Loucy (cell line): Measurements from ENCODE around the gene LMF2.
A peak's percentile ranks its signal among the peaks of the same experiment; 100 is the strongest.

Source experiments
- H2AFZ ChIP-seq: fragments of 200-600 bp; sonication (generic); 2 replicates; pipeline ENCODE4 v1.6.0; 2016; ENCODE audit warnings: antibody characterized with exemption, mild to moderate bottlenecking, low read length, moderate library complexity
- H3F3A ChIP-seq: fragments of 200-600 bp; 2 replicates; pipeline ENCODE4 v1.6.0; 2016; ENCODE audit warnings: antibody characterized with exemption, low read depth, mild to moderate bottlenecking
- H3K27me3 ChIP-seq: fragments of 200-600 bp; sonication (generic); 2 replicates; pipeline ENCODE4 v1.6.1; 2014; ENCODE audit warnings: low read length, mild to moderate bottlenecking; ENCODE audit not compliant: insufficient read depth, poor library complexity, severe bottlenecking
- H3K36me3 ChIP-seq: fragments of 200-600 bp; sonication (generic); 2 replicates; pipeline ENCODE4 v1.6.1; 2016; ENCODE audit warnings: low read length; ENCODE audit not compliant: insufficient read depth
- H3K4me1 ChIP-seq: fragments of 200-600 bp; sonication (generic); 2 replicates; pipeline ENCODE4 v1.5.1; 2014; ENCODE audit warnings: low read length, mild to moderate bottlenecking; ENCODE audit not compliant: insufficient read depth, poor library complexity, severe bottlenecking
- H3K4me2 ChIP-seq: fragments of 200-600 bp; sonication (generic); 2 replicates; pipeline ENCODE4 v1.6.0; 2014; ENCODE audit warnings: antibody characterized with exemption, low read length, low read depth, mild to moderate bottlenecking; ENCODE audit not compliant: poor library complexity, severe bottlenecking
- H3K4me3 ChIP-seq: fragments of 200-600 bp; sonication (generic); 2 replicates; pipeline ENCODE4 v1.5.1; 2014; ENCODE audit warnings: low read length, mild to moderate bottlenecking, mixed read lengths; ENCODE audit not compliant: poor library complexity, severe bottlenecking
- H3K79me2 ChIP-seq: fragments of 200-600 bp; sonication (generic); 2 replicates; pipeline ENCODE4 v1.6.1; 2014; ENCODE audit warnings: low read length; ENCODE audit not compliant: insufficient read depth
- H3K9ac ChIP-seq: fragments of 200-600 bp; sonication (generic); 2 replicates; pipeline ENCODE4 v1.6.0; 2014; ENCODE audit warnings: mild to moderate bottlenecking, low read depth, low read length, moderate library complexity; ENCODE audit not compliant: poor library complexity, severe bottlenecking
- H3K9me2 ChIP-seq: fragments of 200-600 bp; sonication (generic); replicated peaks from 2 replicates; pipeline ENCODE4 v1.6.1; 2016; ENCODE audit warnings: low read depth, low read length, mixed read lengths
- H3K9me3 ChIP-seq: fragments of 200-600 bp; sonication (generic); 2 replicates; pipeline ENCODE4 v1.6.1; 2014; ENCODE audit warnings: mild to moderate bottlenecking, antibody characterized with exemption, low read length, low read depth; ENCODE audit not compliant: insufficient read depth
- H4K20me1 ChIP-seq: fragments of 200-600 bp; sonication (generic); 2 replicates; pipeline ENCODE4 v1.6.0; 2014; ENCODE audit warnings: antibody characterized with exemption, low read length, mild to moderate bottlenecking; ENCODE audit not compliant: insufficient read depth, poor library complexity, severe bottlenecking
- CTCF ChIP-seq: fragments of 200-600 bp; sonication (generic); conservative IDR thresholded peaks from 2 replicates; pipeline ENCODE4 v1.5.1; 2014; ENCODE audit warnings: mild to moderate bottlenecking, antibody characterized with exemption, low read length
- EZH2phosphoT487 ChIP-seq: fragments of 200-600 bp; IDR thresholded peaks from 2 replicates; pipeline ENCODE4 v1.6.1; 2018; ENCODE audit warnings: antibody characterized with exemption, mild to moderate bottlenecking, moderate library complexity, borderline replicate concordance

LMF2 gene

DNA sequence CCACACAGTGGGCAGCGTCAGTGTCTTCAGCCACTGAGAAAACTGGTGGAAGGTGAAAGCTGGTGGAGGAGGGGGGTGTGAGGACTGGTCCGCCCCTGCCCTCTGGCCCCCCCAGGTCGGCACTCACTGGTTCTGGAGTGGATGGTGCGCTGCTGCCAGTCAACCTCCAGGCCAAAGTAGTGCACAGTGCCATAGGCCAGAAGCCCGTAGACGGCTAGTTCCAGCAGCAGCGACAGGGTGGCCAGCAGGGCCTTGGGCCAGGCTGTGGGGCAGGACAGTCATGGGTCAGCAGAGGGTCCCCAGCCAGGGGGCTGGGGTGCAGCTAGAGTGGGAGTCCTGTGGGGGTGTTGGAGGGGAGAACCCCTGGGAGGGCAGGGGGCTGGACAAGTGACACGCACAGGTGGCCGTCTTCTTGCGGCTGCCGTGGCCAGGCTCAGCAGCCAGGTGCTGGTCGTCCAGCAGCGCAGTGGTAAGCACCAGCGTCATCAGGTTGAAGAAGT, 2.2 kb downstream of the LMF2 start:
- Histone ChIP-seq H3K4me3 (no peak overlapping the region), H3K79me2 (peaks cover 46% of the 10 kb centered on the region), H3K4me1 (peaks cover 12% of the 10 kb centered on the region), H3K4me2 (no peak overlapping the region), H3F3A (no peaks in the 10 kb centered on the region), H4K20me1 (peaks cover 10% of the 10 kb centered on the region), H3K36me3 (no peaks in the 10 kb centered on the region), H2AFZ (no peak overlapping the region), H3K9ac (no peak overlapping the region), H3K27me3 (no peaks in the 10 kb centered on the region), H3K9me2 (no peaks in the 10 kb centered on the region), H3K9me3 (no peaks in the 10 kb centered on the region)
- TF ChIP-seq CTCF: no peak
- no peak for TF ChIP-seq EZH2phosphoT487

GRCh38 chr22:50504369-50505211, 2.9 kb downstream of the LMF2 start:
- Histone ChIP-seq H3K4me3 (no peak overlapping the region), H3K4me2 (no peak overlapping the region), H3F3A (no peaks in the 10 kb centered on the region), H2AFZ (no peak overlapping the region), H3K4me1 (peaks cover 11% of the 10 kb centered on the region), H3K9me2 (no peaks in the 10 kb centered on the region), H3K79me2 (peaks cover 38% of the 10 kb centered on the region), H3K9me3 (no peaks in the 10 kb centered on the region), H3K36me3 (no peaks in the 10 kb centered on the region), H3K27me3 (no peaks in the 10 kb centered on the region), H4K20me1 (peaks cover 8% of the 10 kb centered on the region), H3K9ac (no peak overlapping the region)
- TF ChIP-seq EZH2phosphoT487: no peak
- TF ChIP-seq CTCF: no peak

GRCh38 chr22:50503475-50504145, 3.9 kb downstream of the LMF2 start:
- H3K9me2 ChIP-seq: no peaks in the 10 kb centered on the region

More at GRCh38 chr22:50503475-50504145, 3.9 kb downstream of the LMF2 start:
- peaks cover 29% of the 10 kb centered on the region for H3K79me2 ChIP-seq
- H3K9me3 ChIP-seq: no peaks in the 10 kb centered on the region
- H2AFZ ChIP-seq: no peak overlapping the region
- no peak overlapping the region for H3K4me3 ChIP-seq
- peaks cover 1% of the 10 kb centered on the region for H3K4me1 ChIP-seq
- TF ChIP-seq CTCF (peak; percentile 12; the same call in 1 of the 2 replicates), EZH2phosphoT487 (no peak)
- H4K20me1 ChIP-seq: no peaks in the 10 kb centered on the region
- no peaks in the 10 kb centered on the region for H3K36me3 ChIP-seq
- H3F3A ChIP-seq: no peaks in the 10 kb centered on the region
- H3K9ac ChIP-seq: no peak overlapping the region
- H3K4me2 ChIP-seq: no peak overlapping the region
- H3K27me3 ChIP-seq: no peaks in the 10 kb centered on the region
